ENCODE results near the gene NMNAT2. TPM values are rescaled to one million over a fixed set of nuclear protein-coding genes. Genes with fewer than 3 reads are reported as not detected.
"Not testable (repeated sequence)": the region's sequence is repeated elsewhere in the genome, so short reads cannot be mapped to it uniquely, and the experiment has no call there.

The NMNAT2 gene
- total RNA-seq, 4 donors from 2014 or later = 0.20 to 0.48 (median 0.27) TPM; not detected in 1

- Histone ChIP-seq H3K4me3 (no peak overlapping the region), H3K9me3 (no peaks in the 10 kb centered on the region), H3K36me3 (no peaks in the 10 kb centered on the region), H3K4me1 (no peaks in the 10 kb centered on the region), H3K27ac (no peak overlapping the region), H3K27me3 (no peaks in the 10 kb centered on the region)
- TF ChIP-seq POLR2AphosphoS5 (IDR thresholded peaks at IDR 0.05) (no peak), POLR2A (IDR thresholded peaks at IDR 0.05) (no peak), EP300 (IDR thresholded peaks at IDR 0.05; ENCODE audit: low read depth) (no peak), CTCF (IDR thresholded peaks at IDR 0.05) (no peak)
- intact Hi-C loops (cut with DNase I; ENCODE audit: low total_unique reads) = no loop called here
- no peak for DNase-seq
- 51 to 62% methylated on average over 2 to 3 of the region's 3 CpGs for WGBS, 2 donors (ENCODE audit: low coverage in 1 of 2)
- in situ Hi-C loops (cut with MboI; ENCODE audit: low pct_ligation_motif_present in 1 of 4, low pct_unique_long_range_greater_than_20kb in 1 of 4, low sequenced_read_pairs in 3 of 4) = no loop called here
These were observed 14.7 kb downstream of the NMNAT2 start for GRCh38 chr1:183403498-183403897.

DNA sequence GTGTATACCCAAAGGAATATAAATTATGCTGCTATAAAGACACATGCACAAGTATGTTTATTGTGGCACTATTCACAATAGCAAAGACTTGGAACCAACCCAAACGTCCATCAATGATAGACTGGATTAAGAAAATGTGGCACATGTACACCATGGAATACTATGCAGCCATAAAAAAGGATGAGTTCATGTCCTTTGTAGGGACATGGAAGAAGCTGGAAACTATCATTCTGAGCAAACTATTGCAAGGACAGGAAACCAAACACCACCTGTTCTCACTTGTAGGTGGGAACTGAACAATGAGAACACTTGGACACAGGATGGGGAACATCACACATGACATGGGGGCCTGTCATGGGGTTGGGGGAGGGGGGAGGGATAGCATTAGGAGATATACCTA, 16.6 kb downstream of the NMNAT2 start:
- 43 to 56% methylated on average over 1 of the region's 1 CpG for WGBS, 2 donors (ENCODE audit: low coverage in 1 of 2)
- H3K4me3 ChIP-seq; in situ Hi-C loops (cut with MboI; ENCODE audit: low pct_ligation_motif_present in 1 of 4, low pct_unique_long_range_greater_than_20kb in 1 of 4, low sequenced_read_pairs in 3 of 4); H3K36me3 ChIP-seq; intact Hi-C loops (cut with DNase I; ENCODE audit: low total_unique reads); H3K9me3 ChIP-seq; H3K27me3 ChIP-seq; H3K4me1 ChIP-seq; DNase-seq; H3K27ac ChIP-seq: not testable (repeated sequence)

DNA sequence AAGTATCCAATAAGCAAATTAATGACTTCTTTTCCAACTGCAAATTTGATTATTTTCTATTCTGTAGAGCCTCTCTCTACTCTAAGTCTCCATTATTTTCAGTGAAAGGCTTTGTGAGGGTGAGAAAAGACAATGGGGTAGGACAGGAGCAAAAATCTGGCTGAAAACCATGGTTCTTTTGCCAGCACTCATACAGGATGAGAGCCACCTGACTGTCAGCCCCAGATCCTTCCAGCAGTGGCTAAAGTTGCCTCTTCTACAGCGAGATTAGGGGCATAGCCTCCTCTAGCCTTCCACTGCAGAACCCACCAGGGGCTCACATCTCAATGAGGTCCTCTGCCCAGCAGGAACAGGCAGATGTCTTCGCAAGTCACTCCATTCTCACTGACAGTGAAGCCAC, 23.7 kb downstream of the NMNAT2 start:
- TF ChIP-seq POLR2AphosphoS5 (IDR thresholded peaks at IDR 0.05) = no peak
- no peak for TF ChIP-seq EP300 (IDR thresholded peaks at IDR 0.05; ENCODE audit: low read depth)
- no peak for TF ChIP-seq CTCF (IDR thresholded peaks at IDR 0.05)
- no peak for TF ChIP-seq POLR2A (IDR thresholded peaks at IDR 0.05)
- 60% methylated on average over 2 of the region's 2 CpGs; no CpG with 5 or more reads in 1 of the 2 donors for WGBS, 2 donors (ENCODE audit: low coverage in 1 of 2)
- intact Hi-C loops (cut with DNase I; ENCODE audit: low total_unique reads) = no loop called here

DNA sequence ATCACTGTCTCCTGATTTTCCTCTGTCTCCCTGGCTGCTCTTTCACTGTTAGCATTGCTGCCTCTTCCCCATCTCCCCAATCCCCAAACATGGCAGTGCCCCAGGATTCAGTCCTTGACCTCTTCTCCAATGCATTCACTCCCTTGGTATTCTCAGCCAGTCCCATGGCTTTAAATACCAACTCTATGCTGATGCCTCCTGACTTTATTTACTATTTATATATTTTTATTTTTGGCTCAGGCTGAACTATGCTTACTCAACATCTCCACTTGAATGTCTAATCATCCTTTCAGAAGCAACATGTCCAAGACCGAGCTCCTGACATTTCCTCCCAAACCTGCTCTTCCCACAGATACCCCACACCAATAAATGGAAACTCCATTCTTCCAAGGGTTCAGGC, 26.3 kb downstream of the NMNAT2 start:
- no peaks in the 10 kb centered on the region for H3K9me3 ChIP-seq
- DNase-seq = no peak
- no peak for TF ChIP-seq POLR2A (IDR thresholded peaks at IDR 0.05)
- no peak for TF ChIP-seq POLR2AphosphoS5 (IDR thresholded peaks at IDR 0.05)
- TF ChIP-seq EP300 (IDR thresholded peaks at IDR 0.05; ENCODE audit: low read depth) = no peak
- TF ChIP-seq CTCF (IDR thresholded peaks at IDR 0.05) = no peak
- intact Hi-C loops (cut with DNase I; ENCODE audit: low total_unique reads) (no loop called here), in situ Hi-C loops (cut with MboI; ENCODE audit: low pct_ligation_motif_present in 1 of 4, low pct_unique_long_range_greater_than_20kb in 1 of 4, low sequenced_read_pairs in 3 of 4) (no loop called here)
- H3K27me3 ChIP-seq = peaks cover 3% of the 10 kb centered on the region
- no peaks in the 10 kb centered on the region for H3K4me1 ChIP-seq
- no peaks in the 10 kb centered on the region for H3K36me3 ChIP-seq
- H3K27ac ChIP-seq = no peak overlapping the region
- H3K4me3 ChIP-seq = no peak overlapping the region
- WGBS, 2 donors (ENCODE audit: low coverage in 1 of 2) = 67 to 73% methylated on average over 1 of the region's 1 CpG

More for the DNA sequence above, 23.7 kb downstream of the NMNAT2 start:
- Histone ChIP-seq H3K4me3 (no peak overlapping the region), H3K36me3 (no peaks in the 10 kb centered on the region), H3K9me3 (no peaks in the 10 kb centered on the region), H3K27ac (no peak overlapping the region), H3K4me1 (no peaks in the 10 kb centered on the region), H3K27me3 (no peaks in the 10 kb centered on the region)
- DNase-seq = no peak
- in situ Hi-C loops (cut with MboI; ENCODE audit: low pct_ligation_motif_present in 1 of 4, low pct_unique_long_range_greater_than_20kb in 1 of 4, low sequenced_read_pairs in 3 of 4) = no loop called here

- no peaks in the 10 kb centered on the region for H3K9me3 ChIP-seq
- H3K4me1 ChIP-seq = no peaks in the 10 kb centered on the region
- no peak overlapping the region for H3K4me3 ChIP-seq
- WGBS, 2 donors (ENCODE audit: low coverage in 1 of 2) = 59 to 69% methylated on average over 3 of the region's 3 CpGs
- H3K36me3 ChIP-seq = no peaks in the 10 kb centered on the region
- no peak overlapping the region for H3K27ac ChIP-seq
- TF ChIP-seq POLR2A (IDR thresholded peaks at IDR 0.05) (no peak), POLR2AphosphoS5 (IDR thresholded peaks at IDR 0.05) (no peak), EP300 (IDR thresholded peaks at IDR 0.05; ENCODE audit: low read depth) (no peak), CTCF (IDR thresholded peaks at IDR 0.05) (no peak)
- DNase-seq = no peak
- peaks cover 3% of the 10 kb centered on the region for H3K27me3 ChIP-seq
- in situ Hi-C loops (cut with MboI; ENCODE audit: low pct_ligation_motif_present in 1 of 4, low pct_unique_long_range_greater_than_20kb in 1 of 4, low sequenced_read_pairs in 3 of 4) = no loop called here
- intact Hi-C loops (cut with DNase I; ENCODE audit: low total_unique reads) = no loop called here
These were observed 27.6 kb downstream of the NMNAT2 start for GRCh38 chr1:183390561-183390960.

All from transverse colon (tissue), 4 donors.